ENCODE measurements around the gene TRIM15. TPM values are rescaled to one million over a fixed set of nuclear protein-coding genes. Genes with fewer than 3 reads are reported as not detected.
A peak's percentile ranks its signal among the peaks of the same experiment; 100 is the strongest.

TRIM15 gene
- total and polyA plus RNA-seq, 9 of the 15 experiments (the other 6 are each of a cell fraction or from before 2014, with no cell fraction given): 0.06 to 2.6 (median 0.83) TPM

DNA sequence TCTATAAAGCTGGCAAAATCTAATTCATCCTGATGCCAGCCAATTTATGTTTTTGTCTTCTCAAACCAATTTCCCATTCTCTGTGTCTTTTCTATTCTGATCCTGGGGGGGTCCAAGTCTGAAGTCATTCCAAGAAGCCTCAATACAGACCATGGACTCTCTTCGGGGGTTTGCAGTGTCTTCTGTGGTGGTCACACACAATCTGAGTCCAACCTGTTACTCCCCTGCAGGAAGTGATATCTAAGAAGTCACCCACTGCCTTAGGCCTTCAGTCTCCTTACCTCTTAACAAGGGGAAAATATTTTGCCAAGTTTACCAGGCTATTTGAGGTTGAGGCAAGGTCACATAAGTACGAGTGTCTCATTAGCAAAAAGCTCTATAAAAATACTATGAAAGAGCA, 48.0 kb downstream of the TRIM15 start:
- no peaks in the 10 kb centered on the region for H3K79me2 ChIP-seq (ENCODE audit: control insufficient read depth, insufficient read depth, low read length)
- CTCF ChIA-PET (ENCODE audit: low intra/inter-chr PET ratio): no interaction called here
- POLR2A ChIA-PET: interaction anchor here (0.6 kb wide), 1 partner anchor 226 kb away, joined by 3 read pairs; no protein-coding TSS in a partner anchor

DNA sequence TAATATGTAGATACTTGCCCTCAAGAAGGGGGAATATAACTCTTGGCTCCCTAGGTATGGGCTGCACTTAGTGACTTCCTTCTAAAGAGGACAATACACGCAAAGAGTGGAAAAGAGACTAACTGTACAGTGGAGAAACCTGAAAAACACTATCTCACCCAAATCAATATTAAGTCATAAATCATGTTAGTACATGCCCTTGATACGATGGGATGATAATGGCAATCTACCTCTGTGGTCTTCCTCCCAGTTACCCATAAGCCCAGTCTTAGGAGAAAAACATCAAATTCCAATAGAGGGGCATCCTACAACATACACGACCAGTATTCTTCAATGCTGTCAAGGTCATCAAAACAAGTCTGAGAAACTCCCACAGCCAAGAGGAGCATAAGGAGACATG, 48.6 kb downstream of the TRIM15 start:
- no peaks in the 10 kb centered on the region for H3K79me2 ChIP-seq (ENCODE audit: control insufficient read depth, insufficient read depth, low read length)
- no peak overlapping the region for H3K9ac ChIP-seq (ENCODE audit: insufficient read depth in 1 of 2, low read depth in 2 of 2, low read length in 2 of 2)
- no peaks in the 10 kb centered on the region for H4K20me1 ChIP-seq (replicated peaks; ENCODE audit: control insufficient read depth, insufficient read depth, low read length)
- no TSS peak for BruUV-seq (replicated peaks)
- no peak overlapping the region for H3K27ac ChIP-seq (ENCODE audit: extremely low read depth, low read depth, low read length)
- POLR2A ChIA-PET: no interaction called here
- H3K27me3 ChIP-seq (ENCODE audit: control insufficient read depth in 2 of 2, insufficient read depth in 2 of 2, low read length in 2 of 2): peaks cover 6 to 19% of the 10 kb centered on the region in 2 experiments; a peak in 3 of 5 replicates
- no peak for DNase-seq (ENCODE audit: extremely low read depth in 1 of 4, low spot score in 3 of 4)
- no peaks in the 10 kb centered on the region for H3K36me3 ChIP-seq (ENCODE audit: control insufficient read depth, insufficient read depth, low read length)
- H3K9me3 ChIP-seq (replicated peaks; ENCODE audit: control insufficient read depth, insufficient read depth, low read depth, low read length): no peaks in the 10 kb centered on the region
- no peak for FAIRE-seq
- no peak overlapping the region for H2AFZ ChIP-seq (ENCODE audit: low read depth, low read length)
- no peak for ATAC-seq
- peaks cover 0 to 17% of the 10 kb centered on the region in 2 experiments; a peak in 2 of 5 replicates for H3K4me1 ChIP-seq (replicated peaks in 1 of 2; ENCODE audit: control insufficient read depth in 2 of 2, insufficient read depth in 2 of 2, low read length in 2 of 2)
- no peak overlapping the region for H3K4me3 ChIP-seq
- no peak for TF ChIP-seq DNMT1 (IDR thresholded peaks at IDR 0.05)
- TF ChIP-seq MEIS2 (IDR thresholded peaks at IDR 0.05; ENCODE audit: partially characterized antibody): peak; percentile 43
- intact Hi-C loops (cut with micrococcal nuclease) (no loop called here), in situ Hi-C loops (cut with MboI) (no loop called here)
- CTCF ChIA-PET (ENCODE audit: low intra/inter-chr PET ratio): no interaction called here
- H3K4me2 ChIP-seq (ENCODE audit: insufficient read depth, low read length): no peak overlapping the region
- 3% methylated on average over 3 of the region's 3 CpGs for WGBS (ENCODE audit: insufficient coverage, low coverage, missing lambda C conversion rate)
- no peaks in the 10 kb centered on the region for H3K9me1 ChIP-seq (ENCODE audit: control insufficient read depth, insufficient read depth, low read length)

More for the DNA sequence above, 48.0 kb downstream of the TRIM15 start:
- FAIRE-seq (no peak), DNase-seq (ENCODE audit: extremely low read depth in 1 of 4, low spot score in 3 of 4) (no peak), ATAC-seq (no peak)
- intact Hi-C loops (cut with micrococcal nuclease) (no loop called here), in situ Hi-C loops (cut with MboI) (no loop called here)
- Histone ChIP-seq H3K9ac (ENCODE audit: insufficient read depth in 1 of 2, low read depth in 2 of 2, low read length in 2 of 2) (no peak overlapping the region), H3K9me1 (ENCODE audit: control insufficient read depth, insufficient read depth, low read length) (no peaks in the 10 kb centered on the region), H3K36me3 (ENCODE audit: control insufficient read depth, insufficient read depth, low read length) (no peaks in the 10 kb centered on the region), H4K20me1 (replicated peaks; ENCODE audit: control insufficient read depth, insufficient read depth, low read length) (no peaks in the 10 kb centered on the region), H3K4me3 (no peak overlapping the region), H3K4me2 (ENCODE audit: insufficient read depth, low read length) (no peak overlapping the region), H3K27me3 (ENCODE audit: control insufficient read depth in 2 of 2, insufficient read depth in 2 of 2, low read length in 2 of 2) (peaks cover 6 to 24% of the 10 kb centered on the region in 2 experiments; a peak in 3 of 5 replicates), H3K27ac (ENCODE audit: extremely low read depth, low read depth, low read length) (no peak overlapping the region), H3K9me3 (replicated peaks; ENCODE audit: control insufficient read depth, insufficient read depth, low read depth, low read length) (no peaks in the 10 kb centered on the region), H3K4me1 (replicated peaks in 1 of 2; ENCODE audit: control insufficient read depth in 2 of 2, insufficient read depth in 2 of 2, low read length in 2 of 2) (peaks cover 0 to 17% of the 10 kb centered on the region in 2 experiments; a peak in 2 of 5 replicates), H2AFZ (ENCODE audit: low read depth, low read length) (no peak overlapping the region)
- BruUV-seq (replicated peaks): no TSS peak
- TF ChIP-seq SMAD2 (IDR thresholded peaks at IDR 0.05; ENCODE audit: low read depth, low read length) (no peak), POLR2B (IDR thresholded peaks at IDR 0.05; ENCODE audit: low read depth, partially characterized antibody) (no peak)
- TF ChIP-seq, protein P1, sequence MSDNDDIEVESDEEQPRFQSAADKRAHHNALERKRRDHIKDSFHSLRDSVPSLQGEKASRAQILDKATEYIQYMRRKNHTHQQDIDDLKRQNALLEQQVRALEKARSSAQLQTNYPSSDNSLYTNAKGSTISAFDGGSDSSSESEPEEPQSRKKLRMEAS (CRISPR knock-in tag; IDR thresholded peaks at IDR 0.05): no peak
- 3% methylated on average over 2 of the region's 2 CpGs for WGBS (ENCODE audit: insufficient coverage, low coverage, missing lambda C conversion rate)

Measured in K562 (cell line).